Nephron progenitor cell (in vitro differentiated cells): Measurements from ENCODE around the gene VSIR.

Source experiments
- DNase-seq: peaks from one replicate; pipeline ENCODE4 v3.0.0; 2021
- H3K27ac Mint-ChIP-seq: 2 replicates; pipeline ENCODE4 v1.8.0; 2021; ENCODE audit warnings: mild to moderate bottlenecking, moderate library complexity, mixed read lengths
- H3K27me3 Mint-ChIP-seq: 2 replicates; pipeline ENCODE4 v1.8.0; 2021; ENCODE audit warnings: mild to moderate bottlenecking, low read depth, mixed read lengths; ENCODE audit not compliant: poor library complexity
- H3K36me3 Mint-ChIP-seq: 2 replicates; pipeline ENCODE4 v1.8.0; 2021; ENCODE audit warnings: low read depth, mixed read lengths
- H3K4me1 Mint-ChIP-seq: 2 replicates; pipeline ENCODE4 v1.8.0; 2021; ENCODE audit warnings: mixed read lengths
- H3K4me3 Mint-ChIP-seq: 2 replicates; pipeline ENCODE4 v1.8.0; 2021; ENCODE audit warnings: mild to moderate bottlenecking, moderate library complexity, mixed read lengths
- H3K9me3 Mint-ChIP-seq: 2 replicates; pipeline ENCODE4 v1.8.0; 2021; ENCODE audit warnings: mild to moderate bottlenecking, moderate library complexity, mixed read lengths
- TF ChIP-seq, protein P1 (sequence below): fragments of 200-600 bp; sonication (generic); IDR thresholded peaks from 2 replicates; pipeline ENCODE4 v1.5.0; 2021; ENCODE audit warnings: antibody characterized with exemption

Gene VSIR

DNA sequence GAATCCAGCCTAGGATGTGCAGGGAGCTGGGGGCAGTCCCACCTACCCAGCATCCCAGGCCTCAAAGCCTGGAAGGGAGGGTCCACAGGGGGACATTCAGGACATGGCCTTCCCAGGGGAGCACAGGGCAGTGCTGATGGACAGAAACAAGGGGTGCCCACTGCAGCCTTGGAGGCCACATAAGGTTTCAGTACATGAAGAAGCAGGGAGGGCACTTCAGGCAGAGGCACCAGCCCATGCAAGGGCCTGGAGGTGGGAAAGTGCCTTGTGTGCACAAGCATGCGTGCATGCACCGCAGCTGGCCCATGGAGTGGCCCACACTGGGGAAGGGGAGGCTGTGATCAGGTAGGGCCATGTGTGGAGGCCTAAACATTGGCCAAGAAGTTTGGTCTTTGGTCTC, 62.8 kb downstream of the VSIR start:
- no peaks in the 10 kb centered on the region for H3K9me3 Mint-ChIP-seq
- TF ChIP-seq, protein P1, sequence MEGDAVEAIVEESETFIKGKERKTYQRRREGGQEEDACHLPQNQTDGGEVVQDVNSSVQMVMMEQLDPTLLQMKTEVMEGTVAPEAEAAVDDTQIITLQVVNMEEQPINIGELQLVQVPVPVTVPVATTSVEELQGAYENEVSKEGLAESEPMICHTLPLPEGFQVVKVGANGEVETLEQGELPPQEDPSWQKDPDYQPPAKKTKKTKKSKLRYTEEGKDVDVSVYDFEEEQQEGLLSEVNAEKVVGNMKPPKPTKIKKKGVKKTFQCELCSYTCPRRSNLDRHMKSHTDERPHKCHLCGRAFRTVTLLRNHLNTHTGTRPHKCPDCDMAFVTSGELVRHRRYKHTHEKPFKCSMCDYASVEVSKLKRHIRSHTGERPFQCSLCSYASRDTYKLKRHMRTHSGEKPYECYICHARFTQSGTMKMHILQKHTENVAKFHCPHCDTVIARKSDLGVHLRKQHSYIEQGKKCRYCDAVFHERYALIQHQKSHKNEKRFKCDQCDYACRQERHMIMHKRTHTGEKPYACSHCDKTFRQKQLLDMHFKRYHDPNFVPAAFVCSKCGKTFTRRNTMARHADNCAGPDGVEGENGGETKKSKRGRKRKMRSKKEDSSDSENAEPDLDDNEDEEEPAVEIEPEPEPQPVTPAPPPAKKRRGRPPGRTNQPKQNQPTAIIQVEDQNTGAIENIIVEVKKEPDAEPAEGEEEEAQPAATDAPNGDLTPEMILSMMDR = no peak

DNA sequence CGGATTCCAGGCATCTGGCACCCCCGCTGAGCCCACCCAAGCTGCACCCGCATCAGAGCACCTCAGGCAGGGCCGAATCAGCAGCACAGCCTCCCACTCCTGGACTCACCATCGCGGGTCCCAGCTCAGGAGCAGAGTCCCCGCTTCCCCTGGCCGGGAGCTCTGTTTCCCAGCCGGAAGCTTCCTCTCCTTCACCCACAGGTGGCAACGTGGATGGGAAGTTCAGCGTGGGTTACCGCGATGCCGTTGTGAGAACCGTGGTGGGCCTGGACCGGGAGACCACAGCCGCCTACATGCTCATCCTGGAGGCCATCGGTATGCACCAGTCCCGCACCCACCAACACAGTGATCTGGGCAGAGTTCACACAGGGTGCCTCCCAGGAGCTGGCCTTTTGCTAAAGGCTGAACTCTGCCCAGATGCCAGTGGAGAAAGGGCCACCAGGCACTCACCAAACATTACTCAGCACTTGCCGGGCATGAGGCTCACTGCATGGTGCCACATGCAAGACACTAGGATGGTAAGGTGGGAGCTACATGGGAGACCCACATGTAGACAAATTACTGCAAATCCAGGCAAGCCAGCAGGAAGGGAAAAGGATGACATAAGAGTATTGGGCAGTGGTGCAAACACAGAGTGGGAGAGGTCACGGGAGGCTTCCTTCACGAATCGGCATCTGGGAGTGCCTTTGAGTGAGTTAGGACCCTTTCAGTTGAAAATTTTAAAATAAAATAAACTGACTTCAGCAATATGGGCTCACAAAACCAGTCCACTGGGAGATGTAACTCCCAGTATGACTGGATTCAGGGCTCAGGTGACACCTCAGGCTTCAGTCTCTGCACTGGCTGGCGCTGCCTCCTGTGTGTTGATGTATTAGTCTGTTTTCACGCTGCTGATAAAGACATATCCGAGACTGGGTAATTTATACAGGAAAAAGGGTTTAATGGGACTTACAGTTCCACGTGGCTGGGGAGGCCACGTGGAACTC, 64.1 kb downstream of the VSIR start:
- H3K4me3 Mint-ChIP-seq = no peak overlapping the region
- H3K36me3 Mint-ChIP-seq = no peaks in the 10 kb centered on the region
- H3K4me1 Mint-ChIP-seq = peaks cover 21% of the 10 kb centered on the region
- TF ChIP-seq, protein P1 = no peak
- no peaks in the 10 kb centered on the region for H3K9me3 Mint-ChIP-seq
- no peak overlapping the region for H3K27ac Mint-ChIP-seq
- no peak for DNase-seq
- H3K27me3 Mint-ChIP-seq = no peaks in the 10 kb centered on the region

More for the DNA sequence above, 62.8 kb downstream of the VSIR start:
- Mint-ChIP-seq H3K4me3 (no peak overlapping the region), H3K4me1 (peaks cover 25% of the 10 kb centered on the region), H3K36me3 (no peaks in the 10 kb centered on the region), H3K27me3 (no peaks in the 10 kb centered on the region), H3K27ac (peak overlapping the region; percentile 42)
- no peak for DNase-seq

DNA sequence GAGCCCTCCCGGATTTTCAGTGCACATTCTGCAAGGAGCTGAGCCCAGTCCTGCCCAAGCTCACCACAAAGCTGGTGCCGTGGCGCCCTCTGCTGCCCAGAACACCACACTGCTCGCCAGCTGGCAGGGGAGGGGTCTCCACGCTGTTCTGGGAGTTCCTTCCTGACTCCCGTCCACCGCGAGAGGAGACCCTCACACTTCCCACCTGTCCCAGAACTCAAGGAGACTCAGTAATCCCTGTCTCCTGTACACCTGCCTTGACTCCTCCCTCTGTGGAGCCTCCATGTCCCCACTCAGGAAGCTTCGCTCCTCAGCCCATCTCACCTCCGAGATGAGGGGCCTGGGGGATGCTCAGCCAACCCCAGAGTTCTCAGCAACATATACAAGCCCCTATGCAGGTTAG, 65.0 kb downstream of the VSIR start:
- Mint-ChIP-seq H3K4me3 (no peak overlapping the region), H3K27me3 (no peaks in the 10 kb centered on the region), H3K9me3 (no peaks in the 10 kb centered on the region), H3K27ac (no peak overlapping the region), H3K36me3 (no peaks in the 10 kb centered on the region), H3K4me1 (peaks cover 12% of the 10 kb centered on the region)
- DNase-seq = peak; percentile 92
- TF ChIP-seq, protein P1 = peak; percentile 89

DNA sequence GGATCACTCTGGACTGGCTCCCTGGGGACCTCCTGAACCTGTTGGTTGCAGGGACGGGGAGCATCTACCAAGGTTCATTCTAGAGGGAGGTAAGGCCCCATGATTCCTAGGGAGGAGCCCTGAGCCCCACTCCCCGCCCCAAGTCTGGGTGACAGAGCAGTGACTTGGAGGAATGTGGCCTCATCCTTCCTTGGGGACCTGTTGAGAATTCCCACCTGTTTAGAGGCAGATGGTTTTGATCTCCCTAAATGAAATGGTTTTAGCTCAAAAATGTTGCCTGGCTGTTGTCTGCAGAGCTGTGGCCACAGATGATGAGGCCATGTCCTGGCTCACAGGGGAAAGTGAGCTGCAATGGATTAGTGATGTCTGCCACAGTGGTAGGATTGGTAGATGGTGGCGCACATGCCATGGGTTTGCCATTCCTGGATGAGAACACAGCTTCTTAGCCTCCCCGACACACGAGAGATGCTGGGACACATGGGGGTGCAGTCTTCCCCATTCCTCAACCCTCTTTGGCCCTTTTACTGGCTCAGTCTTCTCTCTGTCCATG, 66.0 kb downstream of the VSIR start:
- Mint-ChIP-seq H3K9me3 (no peaks in the 10 kb centered on the region), H3K27me3 (peaks cover 2% of the 10 kb centered on the region), H3K36me3 (no peaks in the 10 kb centered on the region), H3K4me1 (peaks cover 6% of the 10 kb centered on the region), H3K4me3 (no peak overlapping the region), H3K27ac (peak overlapping the region; percentile 74)
- TF ChIP-seq, protein P1 = no peak
- no peak for DNase-seq

DNA sequence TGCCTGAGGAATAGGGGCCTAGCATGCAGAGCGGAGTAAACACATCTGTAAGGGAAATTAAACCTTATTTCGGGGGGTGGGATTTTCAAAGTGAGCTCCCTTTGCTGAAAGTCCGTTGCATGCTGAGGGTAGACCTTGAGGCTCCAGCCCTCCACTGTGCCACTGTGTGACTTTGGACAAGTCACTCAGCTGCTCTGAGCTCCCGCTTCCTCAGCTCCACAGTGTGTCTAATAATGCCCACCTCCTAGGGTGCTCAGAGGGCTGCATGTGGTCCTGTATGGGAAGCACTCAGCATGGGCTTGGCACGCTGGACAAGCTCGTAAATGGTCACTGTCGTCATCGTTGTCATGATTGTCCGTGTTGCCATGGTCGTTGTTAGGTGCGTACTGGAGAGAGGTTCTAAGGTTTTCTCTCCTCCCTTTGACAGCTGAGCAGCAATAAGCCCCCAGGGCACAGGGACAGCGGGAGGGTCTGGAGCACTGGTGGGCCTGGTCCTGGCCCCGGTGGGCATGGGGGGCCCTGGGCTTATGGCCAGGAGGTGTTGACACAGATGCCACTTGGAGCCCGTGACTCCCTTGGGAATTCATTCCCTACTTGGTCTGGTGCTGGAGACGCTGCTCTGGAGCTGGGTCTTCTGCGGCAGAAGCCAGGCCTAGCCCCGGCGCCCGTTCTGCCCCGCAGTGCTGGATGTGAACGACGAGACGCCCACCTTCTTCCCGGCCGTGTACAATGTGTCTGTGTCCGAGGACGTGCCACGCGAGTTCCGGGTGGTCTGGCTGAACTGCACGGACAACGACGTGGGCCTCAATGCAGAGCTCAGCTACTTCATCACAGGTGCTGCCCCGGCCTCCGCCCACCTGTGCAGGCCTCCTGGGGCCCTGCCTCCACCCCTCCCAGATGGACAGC, 66.9 kb downstream of the VSIR start:
- TF ChIP-seq, protein P1 = no peak

More for the DNA sequence above, 66.9 kb downstream of the VSIR start:
- Mint-ChIP-seq H3K9me3 (no peaks in the 10 kb centered on the region), H3K36me3 (no peaks in the 10 kb centered on the region), H3K4me3 (no peak overlapping the region), H3K27me3 (peaks cover 3% of the 10 kb centered on the region), H3K4me1 (peaks cover 2% of the 10 kb centered on the region), H3K27ac (no peak overlapping the region)
- no peak for DNase-seq
